ENCODE data around the gene AGT.

Gene AGT

GRCh38 chr1:230712470-230712942 is 1.4 kb downstream of the AGT start:
- no peak for DNase-seq (ENCODE audit: extremely low spot score)
- TF ChIP-seq HDGF (IDR thresholded peaks at IDR 0.05; ENCODE audit: borderline replicate concordance) (no peak), BHLHE40 (IDR thresholded peaks at IDR 0.05; ENCODE audit: borderline replicate concordance) (no peak), L3MBTL2 (conservative IDR thresholded peaks at IDR 0.05) (no peak), ELF4 (IDR thresholded peaks at IDR 0.05) (no peak), FOXM1 (IDR thresholded peaks at IDR 0.05; ENCODE audit: borderline replicate concordance) (no peak), TARDBP (IDR thresholded peaks at IDR 0.05) (no peak), FOXA1 (IDR thresholded peaks at IDR 0.05) (no peak), PKNOX1 (IDR thresholded peaks at IDR 0.05) (no peak), LEF1 (IDR thresholded peaks at IDR 0.05; ENCODE audit: borderline replicate concordance) (no peak), ZNF384 (IDR thresholded peaks at IDR 0.05) (no peak), SUZ12 (IDR thresholded peaks at IDR 0.05) (no peak), FOXK2 (IDR thresholded peaks at IDR 0.05) (no peak), SP1 (IDR thresholded peaks at IDR 0.05) (no peak), NFRKB (IDR thresholded peaks at IDR 0.05) (no peak), ARNT (IDR thresholded peaks at IDR 0.05) (no peak), CTBP1 (IDR thresholded peaks at IDR 0.05; ENCODE audit: borderline replicate concordance) (no peak)
- CTCF ChIA-PET = no interaction called here
- POLR2A ChIA-PET = no interaction called here

GRCh38 chr1:230711245-230711644 is 2.7 kb downstream of the AGT start:
- CTCF ChIA-PET = no interaction called here
- TF ChIP-seq FOXA1 (IDR thresholded peaks at IDR 0.05) (no peak), FOXM1 (IDR thresholded peaks at IDR 0.05; ENCODE audit: borderline replicate concordance) (no peak), L3MBTL2 (conservative IDR thresholded peaks at IDR 0.05) (no peak), NFRKB (IDR thresholded peaks at IDR 0.05) (no peak), TARDBP (IDR thresholded peaks at IDR 0.05) (no peak), PKNOX1 (IDR thresholded peaks at IDR 0.05) (no peak), LEF1 (IDR thresholded peaks at IDR 0.05; ENCODE audit: borderline replicate concordance) (no peak), SP1 (IDR thresholded peaks at IDR 0.05) (no peak), ARNT (IDR thresholded peaks at IDR 0.05) (no peak)
- no peak for DNase-seq (ENCODE audit: extremely low spot score)
- POLR2A ChIA-PET = no interaction called here

GRCh38 chr1:230710543-230710904 is 3.4 kb downstream of the AGT start:
- DNase-seq (ENCODE audit: extremely low spot score) = no peak
- CTCF ChIA-PET = interaction anchor here (0.6 kb wide), 1 partner anchor 59 kb away, joined by 3 read pairs; no protein-coding TSS in a partner anchor
- POLR2A ChIA-PET = no interaction called here
- TF ChIP-seq PKNOX1 (IDR thresholded peaks at IDR 0.05) = no peak
- no peak for TF ChIP-seq HDGF (IDR thresholded peaks at IDR 0.05; ENCODE audit: borderline replicate concordance)
- no peak for TF ChIP-seq ARNT (IDR thresholded peaks at IDR 0.05)
- no peak for TF ChIP-seq NFRKB (IDR thresholded peaks at IDR 0.05)
- TF ChIP-seq CTBP1 (IDR thresholded peaks at IDR 0.05; ENCODE audit: borderline replicate concordance) = no peak
- TF ChIP-seq ELF4 (IDR thresholded peaks at IDR 0.05) = no peak
- TF ChIP-seq FOXA1 (IDR thresholded peaks at IDR 0.05) = no peak
- TF ChIP-seq FOXK2 (IDR thresholded peaks at IDR 0.05) = no peak
- no peak for TF ChIP-seq TARDBP (IDR thresholded peaks at IDR 0.05)
- TF ChIP-seq L3MBTL2 (conservative IDR thresholded peaks at IDR 0.05) = no peak
- no peak for TF ChIP-seq ZNF384 (IDR thresholded peaks at IDR 0.05)
- no peak for TF ChIP-seq LEF1 (IDR thresholded peaks at IDR 0.05; ENCODE audit: borderline replicate concordance)
- TF ChIP-seq BHLHE40 (IDR thresholded peaks at IDR 0.05; ENCODE audit: borderline replicate concordance) = no peak
- no peak for TF ChIP-seq FOXM1 (IDR thresholded peaks at IDR 0.05; ENCODE audit: borderline replicate concordance)
- no peak for TF ChIP-seq SP1 (IDR thresholded peaks at IDR 0.05)

- ChIA-PET CTCF (interaction anchor here (0.6 kb wide), 1 partner anchor 59 kb away, joined by 3 read pairs; no protein-coding TSS in a partner anchor), POLR2A (no interaction called here)
- DNase-seq (ENCODE audit: extremely low spot score) = no peak
- TF ChIP-seq BHLHE40 (IDR thresholded peaks at IDR 0.05; ENCODE audit: borderline replicate concordance) (no peak), ZNF384 (IDR thresholded peaks at IDR 0.05) (no peak), ARNT (IDR thresholded peaks at IDR 0.05) (no peak), HDGF (IDR thresholded peaks at IDR 0.05; ENCODE audit: borderline replicate concordance) (no peak)
Measured at GRCh38 chr1:230709619-230710542, 4.0 kb downstream of the AGT start.

- CTCF ChIA-PET = no interaction called here
- POLR2A ChIA-PET = no interaction called here
- TF ChIP-seq FOXK2 (IDR thresholded peaks at IDR 0.05) (no peak), CTBP1 (IDR thresholded peaks at IDR 0.05; ENCODE audit: borderline replicate concordance) (no peak), TARDBP (IDR thresholded peaks at IDR 0.05) (no peak), BHLHE40 (IDR thresholded peaks at IDR 0.05; ENCODE audit: borderline replicate concordance) (no peak), PKNOX1 (IDR thresholded peaks at IDR 0.05) (no peak), LEF1 (IDR thresholded peaks at IDR 0.05; ENCODE audit: borderline replicate concordance) (no peak), FOXM1 (IDR thresholded peaks at IDR 0.05; ENCODE audit: borderline replicate concordance) (no peak)
- DNase-seq (ENCODE audit: extremely low spot score) = no peak
Measured at GRCh38 chr1:230708631-230709580, 5.0 kb downstream of the AGT start.

Data from HEK293T (cell line).